ENCODE results near the gene LY6G6D.

Gene LY6G6D

GRCh38 chr6:31767096-31767645, 52.0 kb downstream of the LY6G6D start:
- no peak for DNase-seq
